HL-60 (cell line): ENCODE results near the gene DYNC1I1.

Experiments
- GABPA ChIP-seq: IDR thresholded peaks from 2 replicates; pipeline ENCODE4 v1.6.1; 2012; ENCODE audit warnings: low read depth
- POLR2AphosphoS5 ChIP-seq: IDR thresholded peaks from 2 replicates; pipeline ENCODE4 v1.6.1; 2012; ENCODE audit warnings: low read depth
- TF ChIP-seq, protein P1 (sequence below): IDR thresholded peaks from one replicate; pipeline ENCODE4 v1.5.1; 2011; ENCODE audit warnings: low read length, control low read depth, inconsistent platforms; ENCODE audit not compliant: insufficient read depth
- TF ChIP-seq, protein P2 (sequence below): IDR thresholded peaks from 2 replicates; pipeline ENCODE4 v1.6.1; 2012; ENCODE audit warnings: low read depth; ENCODE audit not compliant: insufficient replicate concordance

DNA sequence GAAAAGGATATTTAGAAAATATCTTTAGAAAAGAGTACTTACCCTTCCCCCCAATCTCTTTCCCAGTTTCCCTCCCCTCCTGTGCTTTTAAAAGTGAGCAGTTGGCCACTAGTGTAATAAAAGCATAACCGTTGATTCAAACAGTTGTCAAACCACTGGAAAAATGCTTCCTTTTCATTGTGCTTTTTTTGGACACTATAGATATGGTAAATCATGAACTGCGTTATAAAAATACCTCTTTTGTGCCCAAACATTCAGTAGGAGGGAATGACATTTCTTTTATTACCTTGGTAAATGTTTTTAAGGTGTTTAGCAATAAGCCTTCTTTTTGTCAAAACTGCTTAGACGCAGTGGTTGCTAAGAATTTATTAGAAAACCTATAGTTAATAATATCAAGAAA is 317.2 kb downstream of the DYNC1I1 start:
- TF ChIP-seq, protein P1, sequence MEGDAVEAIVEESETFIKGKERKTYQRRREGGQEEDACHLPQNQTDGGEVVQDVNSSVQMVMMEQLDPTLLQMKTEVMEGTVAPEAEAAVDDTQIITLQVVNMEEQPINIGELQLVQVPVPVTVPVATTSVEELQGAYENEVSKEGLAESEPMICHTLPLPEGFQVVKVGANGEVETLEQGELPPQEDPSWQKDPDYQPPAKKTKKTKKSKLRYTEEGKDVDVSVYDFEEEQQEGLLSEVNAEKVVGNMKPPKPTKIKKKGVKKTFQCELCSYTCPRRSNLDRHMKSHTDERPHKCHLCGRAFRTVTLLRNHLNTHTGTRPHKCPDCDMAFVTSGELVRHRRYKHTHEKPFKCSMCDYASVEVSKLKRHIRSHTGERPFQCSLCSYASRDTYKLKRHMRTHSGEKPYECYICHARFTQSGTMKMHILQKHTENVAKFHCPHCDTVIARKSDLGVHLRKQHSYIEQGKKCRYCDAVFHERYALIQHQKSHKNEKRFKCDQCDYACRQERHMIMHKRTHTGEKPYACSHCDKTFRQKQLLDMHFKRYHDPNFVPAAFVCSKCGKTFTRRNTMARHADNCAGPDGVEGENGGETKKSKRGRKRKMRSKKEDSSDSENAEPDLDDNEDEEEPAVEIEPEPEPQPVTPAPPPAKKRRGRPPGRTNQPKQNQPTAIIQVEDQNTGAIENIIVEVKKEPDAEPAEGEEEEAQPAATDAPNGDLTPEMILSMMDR: no peak
- TF ChIP-seq GABPA (no peak), POLR2AphosphoS5 (no peak)
- TF ChIP-seq, protein P2, sequence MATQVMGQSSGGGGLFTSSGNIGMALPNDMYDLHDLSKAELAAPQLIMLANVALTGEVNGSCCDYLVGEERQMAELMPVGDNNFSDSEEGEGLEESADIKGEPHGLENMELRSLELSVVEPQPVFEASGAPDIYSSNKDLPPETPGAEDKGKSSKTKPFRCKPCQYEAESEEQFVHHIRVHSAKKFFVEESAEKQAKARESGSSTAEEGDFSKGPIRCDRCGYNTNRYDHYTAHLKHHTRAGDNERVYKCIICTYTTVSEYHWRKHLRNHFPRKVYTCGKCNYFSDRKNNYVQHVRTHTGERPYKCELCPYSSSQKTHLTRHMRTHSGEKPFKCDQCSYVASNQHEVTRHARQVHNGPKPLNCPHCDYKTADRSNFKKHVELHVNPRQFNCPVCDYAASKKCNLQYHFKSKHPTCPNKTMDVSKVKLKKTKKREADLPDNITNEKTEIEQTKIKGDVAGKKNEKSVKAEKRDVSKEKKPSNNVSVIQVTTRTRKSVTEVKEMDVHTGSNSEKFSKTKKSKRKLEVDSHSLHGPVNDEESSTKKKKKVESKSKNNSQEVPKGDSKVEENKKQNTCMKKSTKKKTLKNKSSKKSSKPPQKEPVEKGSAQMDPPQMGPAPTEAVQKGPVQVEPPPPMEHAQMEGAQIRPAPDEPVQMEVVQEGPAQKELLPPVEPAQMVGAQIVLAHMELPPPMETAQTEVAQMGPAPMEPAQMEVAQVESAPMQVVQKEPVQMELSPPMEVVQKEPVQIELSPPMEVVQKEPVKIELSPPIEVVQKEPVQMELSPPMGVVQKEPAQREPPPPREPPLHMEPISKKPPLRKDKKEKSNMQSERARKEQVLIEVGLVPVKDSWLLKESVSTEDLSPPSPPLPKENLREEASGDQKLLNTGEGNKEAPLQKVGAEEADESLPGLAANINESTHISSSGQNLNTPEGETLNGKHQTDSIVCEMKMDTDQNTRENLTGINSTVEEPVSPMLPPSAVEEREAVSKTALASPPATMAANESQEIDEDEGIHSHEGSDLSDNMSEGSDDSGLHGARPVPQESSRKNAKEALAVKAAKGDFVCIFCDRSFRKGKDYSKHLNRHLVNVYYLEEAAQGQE: no peak
